HFFc6 (cell line): ENCODE measurements around the gene CAMK4. TPM values are rescaled to one million over a fixed set of nuclear protein-coding genes. Genes with fewer than 3 reads are reported as not detected.

Experiments used
- DNase-seq: peaks from one replicate; pipeline ENCODE4 v3.0.0-alpha.2; 2018
- H3K27ac Mint-ChIP-seq: 2 replicates; pipeline ENCODE4 v1.8.0; 2020; ENCODE audit warnings: mild to moderate bottlenecking, mixed read lengths
- H3K27me3 Mint-ChIP-seq: 2 replicates; pipeline ENCODE4 v1.8.0; 2021; ENCODE audit warnings: mild to moderate bottlenecking, moderate library complexity, mixed read lengths; ENCODE audit not compliant: insufficient read depth
- H3K36me3 Mint-ChIP-seq: 2 replicates; pipeline ENCODE4 v1.8.0; 2021; ENCODE audit warnings: low read depth, mixed read lengths
- H3K4me1 Mint-ChIP-seq: 2 replicates; pipeline ENCODE4 v1.8.0; 2020; ENCODE audit warnings: low read depth, mixed read lengths
- H3K4me3 Mint-ChIP-seq: 2 replicates; pipeline ENCODE4 v1.8.0; 2020; ENCODE audit warnings: mild to moderate bottlenecking, moderate library complexity, mixed read lengths
- H3K9me3 Mint-ChIP-seq: 2 replicates; pipeline ENCODE4 v1.8.0; 2020; ENCODE audit warnings: mild to moderate bottlenecking, mixed read lengths
- total RNA-seq, 6 experiments: library from RNA; stranded (reverse); fragmentation: NEBNext Ultra II Directional; extraction: Animal tissue kit (Norgen Biotek cat#: 25700); gene quantifications; 2 replicates in 1 of 6; 3 replicates in 5 of 6; pipeline ENCODE4 v1.2.3, GENCODE V29; 2021
- TF ChIP-seq, protein P1 (sequence below): fragments of 200-600 bp; sonication (generic); IDR thresholded peaks from 2 replicates; pipeline ENCODE4 v1.5.0; 2021; ENCODE audit warnings: antibody characterized with exemption, mild to moderate bottlenecking

CAMK4 gene
- total RNA-seq, 6 experiments from 2014 or later, result 3.8 to 5.7 (median 4.4) TPM

DNA sequence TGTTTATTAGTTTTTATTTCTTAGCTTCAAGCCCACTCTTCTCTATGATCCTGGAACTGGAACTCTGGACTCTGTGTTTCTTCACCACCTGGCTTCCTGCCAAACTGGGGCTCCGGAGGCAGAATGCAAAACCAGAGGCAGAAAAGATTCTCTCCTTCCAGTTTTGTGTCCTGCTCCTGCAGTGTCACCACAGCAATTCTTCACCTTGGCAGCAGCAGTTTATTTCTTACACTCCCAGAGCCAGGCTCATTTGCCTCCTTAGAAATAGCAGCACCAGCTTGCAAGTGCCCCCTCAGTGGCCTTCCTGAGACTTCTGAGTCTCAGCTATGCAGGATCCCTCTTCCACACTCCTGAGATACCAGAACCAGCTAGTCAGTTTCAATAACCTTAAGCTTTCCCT, 26.7 kb upstream of the CAMK4 start:
- peaks cover 7% of the 10 kb centered on the region; the same call in 1 of the 2 replicates for H3K4me1 Mint-ChIP-seq
- H3K4me3 Mint-ChIP-seq, result no peak overlapping the region
- TF ChIP-seq, protein P1, sequence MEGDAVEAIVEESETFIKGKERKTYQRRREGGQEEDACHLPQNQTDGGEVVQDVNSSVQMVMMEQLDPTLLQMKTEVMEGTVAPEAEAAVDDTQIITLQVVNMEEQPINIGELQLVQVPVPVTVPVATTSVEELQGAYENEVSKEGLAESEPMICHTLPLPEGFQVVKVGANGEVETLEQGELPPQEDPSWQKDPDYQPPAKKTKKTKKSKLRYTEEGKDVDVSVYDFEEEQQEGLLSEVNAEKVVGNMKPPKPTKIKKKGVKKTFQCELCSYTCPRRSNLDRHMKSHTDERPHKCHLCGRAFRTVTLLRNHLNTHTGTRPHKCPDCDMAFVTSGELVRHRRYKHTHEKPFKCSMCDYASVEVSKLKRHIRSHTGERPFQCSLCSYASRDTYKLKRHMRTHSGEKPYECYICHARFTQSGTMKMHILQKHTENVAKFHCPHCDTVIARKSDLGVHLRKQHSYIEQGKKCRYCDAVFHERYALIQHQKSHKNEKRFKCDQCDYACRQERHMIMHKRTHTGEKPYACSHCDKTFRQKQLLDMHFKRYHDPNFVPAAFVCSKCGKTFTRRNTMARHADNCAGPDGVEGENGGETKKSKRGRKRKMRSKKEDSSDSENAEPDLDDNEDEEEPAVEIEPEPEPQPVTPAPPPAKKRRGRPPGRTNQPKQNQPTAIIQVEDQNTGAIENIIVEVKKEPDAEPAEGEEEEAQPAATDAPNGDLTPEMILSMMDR, result no peak
- no peaks in the 10 kb centered on the region for H3K36me3 Mint-ChIP-seq
- no peak overlapping the region for H3K27ac Mint-ChIP-seq
- peaks cover 1% of the 10 kb centered on the region; the same call in 1 of the 2 replicates for H3K27me3 Mint-ChIP-seq
- no peak for DNase-seq
- H3K9me3 Mint-ChIP-seq, result no peaks in the 10 kb centered on the region

DNA sequence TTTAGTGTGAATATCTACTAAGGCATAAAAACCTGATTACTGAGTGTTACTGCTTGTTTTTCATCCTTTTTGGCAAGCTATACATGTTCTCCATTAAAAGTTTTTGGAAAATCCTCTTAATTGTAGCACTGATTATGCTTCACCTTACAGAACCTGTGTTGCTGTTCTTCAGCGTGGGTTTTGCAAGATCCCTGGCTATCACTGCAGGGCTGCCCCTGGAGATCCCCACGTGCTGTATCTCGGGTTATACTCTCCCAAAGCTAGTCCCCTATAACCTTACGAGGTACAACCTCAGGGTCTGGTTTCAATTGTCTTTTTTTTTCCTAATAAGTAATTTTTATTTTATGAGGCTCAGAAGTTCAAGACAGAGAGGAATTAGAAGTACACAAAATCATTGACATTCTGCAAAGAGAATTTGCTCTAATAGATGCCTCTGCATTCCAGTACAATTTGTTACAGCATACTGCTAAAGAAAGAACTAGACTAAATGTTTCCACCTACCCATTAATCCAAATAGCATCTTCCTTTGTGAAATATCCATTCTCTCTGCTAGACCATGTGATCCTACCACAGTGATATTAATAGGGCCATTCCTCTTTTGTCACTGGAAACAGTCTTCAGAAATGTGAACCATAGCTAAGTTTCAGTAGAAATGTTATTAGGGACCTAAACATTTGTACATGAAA, 25.8 kb upstream of the CAMK4 start:
- no peaks in the 10 kb centered on the region for H3K9me3 Mint-ChIP-seq
- TF ChIP-seq, protein P1, result no peak
- no peak for DNase-seq
- no peaks in the 10 kb centered on the region for H3K36me3 Mint-ChIP-seq
- peaks cover 7% of the 10 kb centered on the region; the same call in 1 of the 2 replicates for H3K4me1 Mint-ChIP-seq
- H3K27me3 Mint-ChIP-seq, result peaks cover 1% of the 10 kb centered on the region; the same call in 1 of the 2 replicates
- no peak overlapping the region for H3K4me3 Mint-ChIP-seq
- H3K27ac Mint-ChIP-seq, result no peak overlapping the region

GRCh38 chr5:111200828-111201227, 23.4 kb upstream of the CAMK4 start:
- Mint-ChIP-seq H3K27me3 (no peaks in the 10 kb centered on the region; the same call in 1 of the 2 replicates), H3K27ac (no peak overlapping the region), H3K4me3 (no peak overlapping the region), H3K4me1 (no peaks in the 10 kb centered on the region; the same call in 1 of the 2 replicates), H3K36me3 (no peaks in the 10 kb centered on the region), H3K9me3 (no peaks in the 10 kb centered on the region)
- TF ChIP-seq, protein P1, result no peak
- no peak for DNase-seq

DNA sequence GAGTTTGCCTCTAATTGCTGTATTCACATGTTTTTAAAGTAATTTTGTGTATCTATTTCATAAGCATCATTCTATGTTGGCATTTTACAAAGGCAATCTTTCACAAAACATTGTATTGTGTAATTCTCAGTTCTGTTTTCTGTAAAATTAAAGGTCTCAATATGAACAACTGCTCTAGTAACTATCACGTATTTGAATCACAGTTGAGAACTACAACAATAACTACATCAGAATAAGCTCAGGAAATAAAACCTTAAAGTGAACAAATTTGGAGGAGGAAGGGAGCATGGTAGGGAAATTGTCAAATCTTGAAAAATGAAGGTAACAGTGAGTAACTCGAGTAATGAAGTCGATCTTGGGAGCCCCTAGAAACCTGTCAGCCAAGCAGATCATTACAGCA, 22.5 kb upstream of the CAMK4 start:
- no peaks in the 10 kb centered on the region; the same call in 1 of the 2 replicates for H3K27me3 Mint-ChIP-seq
- H3K9me3 Mint-ChIP-seq, result no peaks in the 10 kb centered on the region
- no peak overlapping the region for H3K27ac Mint-ChIP-seq
- no peak for DNase-seq
- TF ChIP-seq, protein P1, result no peak
- H3K4me3 Mint-ChIP-seq, result no peak overlapping the region
- no peaks in the 10 kb centered on the region; the same call in 1 of the 2 replicates for H3K4me1 Mint-ChIP-seq
- no peaks in the 10 kb centered on the region for H3K36me3 Mint-ChIP-seq

GRCh38 chr5:111211341-111211740, 12.8 kb upstream of the CAMK4 start:
- TF ChIP-seq, protein P1, result no peak
- H3K4me3 Mint-ChIP-seq, result no peak overlapping the region
- no peaks in the 10 kb centered on the region for H3K9me3 Mint-ChIP-seq
- H3K4me1 Mint-ChIP-seq, result no peaks in the 10 kb centered on the region
- H3K36me3 Mint-ChIP-seq, result no peaks in the 10 kb centered on the region
- H3K27ac Mint-ChIP-seq, result no peak overlapping the region
- H3K27me3 Mint-ChIP-seq, result peaks cover 2% of the 10 kb centered on the region
- no peak for DNase-seq
